ENCODE data around the gene GCNT2.
A peak's percentile ranks its signal among the peaks of the same experiment; 100 is the strongest.

Gene GCNT2

DNA sequence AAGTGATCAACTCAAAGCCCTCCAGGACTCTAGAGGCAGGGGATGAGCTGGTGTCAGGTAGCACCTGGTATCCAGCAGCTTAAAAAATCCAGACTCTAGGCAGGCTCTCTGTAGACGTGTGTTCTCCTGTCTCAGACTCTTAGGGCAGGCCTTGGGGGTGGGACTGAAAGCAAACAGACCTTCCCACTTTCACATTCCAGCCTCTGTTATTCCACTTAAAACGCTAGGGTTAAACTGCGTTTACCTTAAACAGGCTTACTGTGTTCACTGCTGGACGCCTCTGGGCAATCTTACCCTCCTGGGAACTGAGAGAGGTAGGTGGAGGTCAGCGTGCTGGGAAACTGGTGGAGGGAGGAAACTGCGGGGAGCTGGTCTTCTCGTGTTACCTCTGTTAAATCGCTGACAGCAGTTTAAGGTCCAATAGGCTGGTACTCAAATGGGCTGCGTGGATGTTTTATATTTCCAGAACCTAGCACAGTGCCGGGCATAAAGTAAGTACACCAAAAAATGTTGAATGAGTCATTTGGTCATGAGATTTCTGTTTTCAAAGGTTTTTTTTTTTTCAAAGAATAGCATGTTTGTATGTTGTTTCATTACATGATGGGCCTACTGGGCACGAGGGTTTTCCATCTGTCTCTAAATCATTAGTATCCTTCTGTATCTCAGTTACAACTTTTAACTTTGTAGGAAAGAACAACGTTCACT lies at the start of gene GCNT2:
Gene GCNT2 (plus strand): TSS at position 248 of the 705 bp plus-strand sequence. CDS start 7,561 bp downstream, outside the sequence.
- TF ChIP-seq, protein P1, sequence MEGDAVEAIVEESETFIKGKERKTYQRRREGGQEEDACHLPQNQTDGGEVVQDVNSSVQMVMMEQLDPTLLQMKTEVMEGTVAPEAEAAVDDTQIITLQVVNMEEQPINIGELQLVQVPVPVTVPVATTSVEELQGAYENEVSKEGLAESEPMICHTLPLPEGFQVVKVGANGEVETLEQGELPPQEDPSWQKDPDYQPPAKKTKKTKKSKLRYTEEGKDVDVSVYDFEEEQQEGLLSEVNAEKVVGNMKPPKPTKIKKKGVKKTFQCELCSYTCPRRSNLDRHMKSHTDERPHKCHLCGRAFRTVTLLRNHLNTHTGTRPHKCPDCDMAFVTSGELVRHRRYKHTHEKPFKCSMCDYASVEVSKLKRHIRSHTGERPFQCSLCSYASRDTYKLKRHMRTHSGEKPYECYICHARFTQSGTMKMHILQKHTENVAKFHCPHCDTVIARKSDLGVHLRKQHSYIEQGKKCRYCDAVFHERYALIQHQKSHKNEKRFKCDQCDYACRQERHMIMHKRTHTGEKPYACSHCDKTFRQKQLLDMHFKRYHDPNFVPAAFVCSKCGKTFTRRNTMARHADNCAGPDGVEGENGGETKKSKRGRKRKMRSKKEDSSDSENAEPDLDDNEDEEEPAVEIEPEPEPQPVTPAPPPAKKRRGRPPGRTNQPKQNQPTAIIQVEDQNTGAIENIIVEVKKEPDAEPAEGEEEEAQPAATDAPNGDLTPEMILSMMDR (IDR thresholded peaks at IDR 0.05; ENCODE audit: insufficient read depth, low read depth, low read length, missing control alignments) = no peak
- peak; percentile 83 for DNase-seq (ENCODE audit: low read depth)

DNA sequence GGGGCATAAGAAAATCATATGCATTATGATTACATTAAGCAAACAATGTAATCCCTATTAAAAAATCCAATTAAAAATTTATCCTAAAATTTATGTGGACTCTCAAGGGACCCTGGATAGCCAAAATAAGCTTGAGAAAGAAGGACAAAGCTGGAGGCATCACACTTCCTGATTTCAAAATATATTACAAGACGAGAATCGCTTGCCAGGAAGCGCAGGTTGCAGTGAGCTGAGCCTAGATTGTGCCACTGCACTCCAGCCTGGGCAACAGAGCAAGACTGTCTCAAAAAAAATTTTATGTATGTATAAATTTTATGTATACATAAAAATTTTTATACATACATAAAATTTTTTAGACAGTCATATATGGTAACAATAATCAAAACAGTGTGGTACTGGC lies 48.5 kb upstream of the GCNT2 start:
- DNase-seq (ENCODE audit: low read depth) = no peak
- TF ChIP-seq, protein P1 (IDR thresholded peaks at IDR 0.05; ENCODE audit: insufficient read depth, low read depth, low read length, missing control alignments) = no peak
- no peak overlapping the region for H3K4me3 ChIP-seq (ENCODE audit: low read length)

More for the DNA sequence above, at the start of gene GCNT2:
- no peak within 1 kb of the TSS for H3K4me3 ChIP-seq (ENCODE audit: low read length)

DNA sequence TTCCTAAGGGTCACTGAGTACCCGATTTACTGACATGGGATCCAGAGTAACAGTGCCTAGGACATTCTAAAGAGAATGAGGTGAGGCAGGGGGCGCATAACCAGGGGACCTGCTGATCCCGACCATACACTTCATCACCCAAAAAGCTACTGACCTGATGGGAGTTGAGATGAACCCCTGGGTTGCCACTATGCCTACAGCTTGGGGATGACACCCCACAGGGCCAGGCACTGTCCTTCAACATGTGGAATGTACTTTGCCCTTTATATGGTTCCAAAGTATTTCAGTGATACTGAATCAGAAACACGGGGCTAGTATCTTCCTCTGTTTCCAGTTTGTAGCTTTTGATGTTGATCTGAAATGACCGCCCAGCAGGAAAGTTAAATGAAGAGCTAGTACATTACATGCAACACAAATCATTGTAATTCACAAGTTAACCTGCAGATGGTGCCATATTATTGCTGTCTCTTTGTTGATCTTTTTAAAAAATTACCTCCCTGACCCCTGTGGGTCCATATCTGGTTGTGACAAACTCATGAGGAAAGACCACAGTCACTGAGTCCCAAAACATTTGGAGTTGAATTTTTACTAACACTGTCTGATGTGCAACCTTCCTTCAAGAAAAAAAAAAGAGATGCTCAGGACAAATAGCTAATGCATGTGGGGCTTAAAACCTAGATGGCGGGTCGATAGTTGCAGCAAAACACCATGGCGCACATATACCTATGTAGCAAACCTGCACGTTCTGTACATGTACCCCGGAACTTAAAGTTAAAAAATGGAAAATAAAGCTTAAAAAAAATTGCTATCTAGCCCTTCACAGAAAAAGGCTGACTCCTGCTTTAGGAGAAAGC lies 42.7 kb upstream of the GCNT2 start:
- TF ChIP-seq, protein P1 (IDR thresholded peaks at IDR 0.05; ENCODE audit: insufficient read depth, low read depth, low read length, missing control alignments) = peak; percentile 57
- H3K4me3 ChIP-seq (ENCODE audit: low read length) = no peak overlapping the region
- DNase-seq (ENCODE audit: low read depth) = peak; percentile 60

DNA sequence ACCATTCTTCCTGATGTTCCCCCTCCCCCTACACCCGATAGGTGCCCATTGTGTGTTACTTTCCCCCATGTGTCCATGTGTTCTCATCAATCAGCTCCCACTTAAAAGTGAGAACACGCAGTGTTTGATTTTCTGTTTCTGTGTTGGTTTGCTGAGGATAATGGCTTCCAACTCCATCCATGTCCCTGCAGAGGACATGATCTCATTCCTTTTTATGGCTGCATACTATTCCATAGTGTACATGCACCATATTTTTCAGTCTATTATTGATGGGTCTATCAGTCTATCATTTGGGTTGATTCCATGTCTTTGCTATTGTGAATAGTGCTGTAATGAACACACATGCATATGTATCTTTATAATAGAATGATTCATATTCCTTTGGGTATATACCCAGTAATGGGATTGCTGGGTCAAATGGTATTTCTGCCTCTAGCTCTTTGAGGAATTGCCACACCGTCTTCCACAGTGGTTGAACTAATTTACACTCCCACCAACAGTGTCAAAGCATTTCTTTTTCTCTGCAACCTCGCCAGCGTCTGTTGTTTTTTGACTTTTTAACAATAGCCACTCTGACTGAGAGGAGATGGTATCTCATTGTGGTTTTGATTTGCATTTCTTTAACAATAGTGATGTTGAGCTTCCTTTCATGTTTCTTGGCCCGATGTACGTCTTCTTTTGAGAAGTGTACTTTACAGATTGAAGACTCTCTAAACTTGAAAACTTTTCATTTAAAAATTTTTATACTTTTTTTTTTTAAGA lies 41.0 kb upstream of the GCNT2 start:
- no peak for DNase-seq (ENCODE audit: low read depth)
- H3K4me3 ChIP-seq (ENCODE audit: low read length) = no peak overlapping the region
- TF ChIP-seq, protein P1 (IDR thresholded peaks at IDR 0.05; ENCODE audit: insufficient read depth, low read depth, low read length, missing control alignments) = no peak

DNA sequence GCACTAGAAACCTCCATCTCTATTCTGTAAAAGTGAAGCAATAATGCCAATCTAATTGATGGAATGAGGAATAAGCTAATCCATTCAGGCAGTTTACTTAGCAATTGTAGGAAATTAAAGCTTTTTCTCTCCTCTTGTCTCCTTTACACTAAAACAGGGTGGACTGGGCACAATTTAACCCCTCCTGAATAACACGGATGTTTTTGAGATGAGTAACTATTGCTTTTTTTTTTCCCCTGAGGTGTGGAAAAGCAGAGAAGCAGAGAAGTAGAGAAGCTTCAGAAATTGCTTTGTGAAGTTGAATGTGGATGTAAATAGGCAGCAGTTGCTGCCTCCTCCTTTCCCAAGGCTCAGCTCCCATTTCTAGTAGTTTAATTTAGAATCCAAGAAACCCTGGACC lies 40.0 kb upstream of the GCNT2 start:
- TF ChIP-seq, protein P1 (IDR thresholded peaks at IDR 0.05; ENCODE audit: insufficient read depth, low read depth, low read length, missing control alignments) = no peak
- peak; percentile 25 for DNase-seq (ENCODE audit: low read depth)
- no peak overlapping the region for H3K4me3 ChIP-seq (ENCODE audit: low read length)

DNA sequence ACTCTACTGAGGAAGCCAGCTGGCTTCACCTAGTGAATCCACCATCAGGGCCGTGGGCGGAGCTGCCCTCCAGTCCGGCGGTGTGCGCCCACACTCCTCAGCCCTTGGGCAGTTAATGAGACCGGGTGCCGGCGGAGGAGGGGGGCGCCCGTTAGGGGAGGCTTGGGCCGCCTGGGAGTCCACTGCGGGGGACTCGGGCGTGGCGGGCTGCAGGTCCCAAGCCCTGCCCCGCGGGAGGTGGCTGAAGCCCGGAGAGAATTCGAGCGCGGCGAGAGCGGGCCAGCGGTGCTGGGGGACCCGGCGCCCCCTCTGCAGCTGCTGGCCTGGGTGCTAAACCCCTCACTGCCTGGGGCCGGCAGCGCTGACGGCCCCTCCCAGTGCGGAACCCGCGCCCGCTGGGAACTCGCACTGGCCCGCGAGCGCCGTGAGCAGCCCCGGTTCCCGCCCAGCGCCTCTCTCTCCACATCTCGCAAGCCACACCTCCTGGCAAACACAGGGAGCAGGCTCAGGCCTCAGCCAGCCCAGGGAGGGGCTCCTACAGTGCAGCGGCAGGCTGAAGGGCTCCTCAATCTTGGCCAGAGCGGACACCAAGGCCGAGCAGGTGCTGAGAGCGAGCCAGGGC lies 38.4 kb upstream of the GCNT2 start:
- TF ChIP-seq, protein P1 (IDR thresholded peaks at IDR 0.05; ENCODE audit: insufficient read depth, low read depth, low read length, missing control alignments) = no peak
- no peak overlapping the region for H3K4me3 ChIP-seq (ENCODE audit: low read length)
- DNase-seq (ENCODE audit: low read depth) = no peak

Measured in epithelial cell of esophagus (primary cell).